Activated effector memory CD4-positive, alpha-beta T cell treated with anti-CD3 and anti-CD28 coated beads, Interleukin-2, amount 50 U/mL, for 16 hours (primary cell): ENCODE results near the gene PARVA.
"Not testable (repeated sequence)": the region's sequence is repeated elsewhere in the genome, so short reads cannot be mapped to it uniquely, and the experiment has no call there.

Experiments
- DNase-seq: peaks from one replicate; pipeline ENCODE4 v3.0.0-alpha.2; 2020

The PARVA gene

DNA sequence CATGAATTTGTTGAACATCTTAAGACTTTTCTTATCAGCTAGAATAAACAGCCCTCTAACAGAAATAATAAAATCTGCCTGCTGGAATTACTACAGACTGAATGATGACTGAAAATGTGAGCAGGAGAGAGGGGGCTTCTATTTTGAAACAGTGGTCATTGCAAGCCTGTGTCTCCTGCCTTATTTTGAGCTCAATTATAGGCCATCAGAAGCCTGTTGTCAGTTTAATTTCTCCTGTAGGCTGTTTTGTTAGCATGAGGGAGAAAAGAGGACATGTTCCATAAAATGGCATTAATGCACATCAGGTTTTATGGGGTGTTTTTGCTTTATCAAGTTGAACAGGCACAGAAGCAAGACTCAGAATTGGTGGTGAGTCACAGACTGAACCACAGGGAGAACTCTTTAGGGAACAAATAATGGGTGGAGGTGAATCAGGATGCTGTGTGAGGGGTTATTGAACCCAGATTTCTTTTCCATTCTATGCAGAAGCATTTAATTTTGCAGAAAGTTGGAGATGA is 129.1 kb downstream of the PARVA start:
- no peak for DNase-seq

DNA sequence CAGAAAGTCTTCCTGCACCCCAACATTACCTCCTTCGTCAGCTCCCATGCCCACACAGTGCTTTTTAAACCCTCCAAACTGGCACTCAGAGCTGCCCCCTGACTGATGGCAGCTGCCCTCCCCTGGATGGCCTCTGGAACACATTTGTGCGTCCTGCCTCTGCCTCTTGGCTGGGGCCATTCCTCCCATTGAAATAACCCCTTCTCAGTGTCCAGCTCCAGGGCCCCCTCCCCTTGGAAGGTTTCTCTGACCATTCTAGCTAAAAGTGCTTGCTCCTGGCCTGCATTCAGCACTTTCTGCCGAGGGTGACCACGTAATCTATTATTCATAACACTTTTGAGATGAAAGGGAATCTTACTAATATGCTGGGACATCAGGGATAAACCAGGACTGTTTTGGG is 130.0 kb downstream of the PARVA start:
- DNase-seq = no peak

DNA sequence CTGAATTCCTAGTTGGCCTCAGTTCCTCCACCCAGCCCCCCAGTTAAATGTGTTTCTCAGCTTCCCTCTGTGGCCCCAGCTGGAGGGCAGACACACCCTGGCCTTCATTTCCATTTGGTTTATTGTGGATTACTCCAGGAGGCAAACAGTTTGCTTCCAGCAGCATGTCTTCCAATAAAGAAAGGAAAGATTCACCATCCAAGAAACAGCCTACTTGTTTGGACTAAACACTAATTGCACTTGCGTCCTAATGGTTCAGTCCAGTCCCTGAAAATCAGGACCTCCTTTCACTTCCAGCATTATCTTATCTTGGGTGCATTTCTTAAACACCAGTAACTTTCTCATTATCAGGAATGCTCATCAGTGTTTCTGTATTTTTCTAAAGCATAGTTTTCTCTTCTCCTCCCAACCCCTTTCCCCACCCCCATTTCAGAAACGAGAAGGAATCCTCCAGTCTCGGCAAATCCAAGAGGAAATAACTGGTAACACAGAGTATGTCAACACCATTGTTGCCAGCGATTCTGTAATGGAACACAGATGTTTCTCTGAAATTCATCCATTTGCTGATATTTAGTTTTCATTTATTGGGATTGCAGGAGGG is 130.9 kb downstream of the PARVA start:
- DNase-seq = no peak

DNA sequence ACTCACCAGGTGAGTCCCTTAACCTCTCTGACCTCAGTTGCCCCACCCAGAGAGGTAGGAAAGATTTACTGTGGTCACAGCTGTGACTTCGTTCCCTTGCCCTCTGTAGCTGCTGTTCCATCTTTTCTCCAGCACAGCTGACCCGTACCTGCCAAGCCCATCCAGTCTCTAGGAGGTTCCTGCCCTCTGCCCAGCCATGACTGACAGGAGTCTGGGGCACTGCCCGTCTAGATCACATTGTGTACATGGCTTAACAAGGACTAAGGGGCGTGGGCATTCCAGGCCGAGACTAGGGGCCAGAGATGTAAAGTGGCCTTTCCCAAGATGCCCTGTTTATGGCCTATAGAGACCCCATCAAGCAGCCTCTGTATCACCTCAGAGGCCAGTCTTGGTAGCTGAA is 132.0 kb downstream of the PARVA start:
- DNase-seq = no peak

DNA sequence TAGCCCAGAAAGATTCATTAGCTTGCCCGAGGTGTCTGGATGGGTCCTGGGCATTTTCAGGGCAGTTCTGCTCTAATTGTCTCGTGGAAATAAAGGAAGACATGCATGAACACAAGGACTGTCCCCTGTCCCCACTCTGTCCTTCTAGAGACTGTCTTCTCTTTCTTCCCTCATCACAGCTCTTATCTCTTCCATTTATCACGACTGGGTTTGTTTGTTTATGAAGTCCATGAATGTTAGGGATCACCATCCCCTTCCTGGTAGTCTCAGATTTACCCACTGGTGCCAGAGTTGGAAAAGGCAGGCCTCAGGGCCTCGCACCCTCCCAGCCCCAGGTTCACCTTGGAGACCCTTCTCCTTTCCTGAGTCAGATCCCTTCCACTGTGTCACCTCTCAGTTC is 134.8 kb downstream of the PARVA start:
- DNase-seq = no peak

DNA sequence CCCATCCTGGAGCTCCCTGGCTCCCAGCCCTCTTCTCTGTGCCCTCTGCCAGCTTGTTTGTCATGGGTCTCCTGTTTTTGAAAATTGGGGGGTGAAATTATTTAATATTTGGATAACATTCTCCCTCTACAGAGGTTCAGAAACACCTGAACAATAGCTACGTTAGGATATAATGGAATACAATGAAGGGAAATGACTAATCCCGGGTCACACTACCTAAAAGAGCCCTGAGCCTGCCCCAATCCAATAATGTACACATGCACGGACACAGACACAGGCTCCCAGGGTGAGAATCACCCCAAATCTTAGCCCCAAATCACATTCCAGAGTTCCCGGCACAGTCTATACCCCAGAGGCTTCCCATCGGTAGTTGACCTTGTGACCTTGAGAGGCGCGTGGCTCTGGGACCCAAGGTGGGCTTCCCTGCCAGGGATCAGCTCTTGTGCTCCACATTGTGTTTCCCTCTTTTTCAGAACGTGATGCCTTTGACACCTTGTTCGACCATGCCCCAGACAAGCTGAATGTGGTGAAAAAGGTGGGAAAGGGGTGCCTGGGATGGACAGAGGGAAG is 135.5 kb downstream of the PARVA start:
- no peak for DNase-seq

DNA sequence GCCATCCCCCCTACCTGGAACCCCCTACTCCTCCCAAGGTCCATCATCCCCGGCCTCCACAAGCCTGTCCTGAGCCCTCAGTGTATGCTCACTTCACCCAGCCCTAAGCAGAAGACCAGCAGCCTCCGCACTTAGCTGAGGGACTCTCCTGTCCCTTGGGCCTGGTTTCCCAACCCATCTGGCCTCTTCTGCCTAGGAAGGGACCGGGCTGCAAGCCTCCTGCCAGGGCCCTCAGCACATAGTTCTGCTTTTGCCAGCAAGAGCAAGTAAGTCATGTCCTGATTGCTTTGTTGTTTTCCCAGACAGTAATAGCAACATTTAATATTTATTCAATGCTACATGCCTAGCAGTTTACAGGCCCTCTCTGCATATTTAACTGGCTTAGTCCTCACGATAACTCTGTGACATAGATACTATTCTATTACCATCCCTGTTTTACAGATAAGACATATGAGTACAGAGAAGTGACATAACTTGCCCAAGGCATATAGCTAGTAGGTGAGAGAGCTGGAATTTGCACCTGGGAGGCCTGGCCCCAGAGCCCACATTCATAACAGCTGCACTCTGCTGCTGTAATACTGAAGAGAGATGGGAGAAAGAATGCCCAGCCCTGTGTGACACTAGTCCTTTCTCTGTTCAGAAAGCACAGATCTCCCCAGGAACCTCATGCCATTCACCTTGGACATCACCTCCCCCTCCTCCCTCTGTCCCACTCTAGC is 139.2 kb downstream of the PARVA start:
- no peak for DNase-seq

DNA sequence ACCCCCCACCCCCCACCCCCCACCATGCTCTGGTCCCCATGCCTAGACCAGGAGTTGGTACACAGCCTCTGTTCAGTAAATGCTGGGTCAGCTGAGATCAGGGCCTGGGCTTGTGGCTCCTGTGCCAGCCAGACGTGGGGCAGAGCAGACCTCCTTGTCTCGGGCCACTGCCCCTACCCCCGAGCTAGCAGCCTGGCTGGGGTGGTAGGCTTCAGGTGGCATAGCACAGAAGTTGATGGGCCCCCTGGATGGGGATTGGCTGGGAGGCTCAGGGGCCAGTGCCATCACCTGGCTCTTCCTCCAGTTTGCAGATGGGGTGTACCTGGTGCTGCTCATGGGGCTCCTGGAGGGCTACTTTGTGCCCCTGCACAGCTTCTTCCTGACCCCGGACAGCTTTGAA is 139.9 kb downstream of the PARVA start:
- DNase-seq = no peak

DNA sequence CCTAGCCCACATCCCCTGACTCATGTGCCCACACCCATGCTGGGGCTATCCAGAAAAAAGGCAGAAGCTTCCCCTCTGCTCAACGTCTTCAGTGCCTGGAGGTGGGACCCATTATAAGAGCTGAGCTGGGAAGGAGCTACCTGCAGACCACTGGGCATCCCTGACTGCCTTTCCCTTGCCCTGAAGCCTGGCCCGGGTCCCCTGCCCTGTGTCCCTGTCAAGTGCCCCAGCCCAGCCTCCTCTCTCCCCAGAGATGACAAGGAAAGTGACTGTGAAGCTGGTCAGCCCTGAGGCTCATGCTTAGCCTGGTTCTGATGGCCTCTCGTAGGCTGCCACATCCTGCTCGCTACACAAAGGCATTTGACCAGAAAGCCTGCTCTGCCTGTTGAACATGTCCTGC is 140.4 kb downstream of the PARVA start:
- DNase-seq = no peak

DNA sequence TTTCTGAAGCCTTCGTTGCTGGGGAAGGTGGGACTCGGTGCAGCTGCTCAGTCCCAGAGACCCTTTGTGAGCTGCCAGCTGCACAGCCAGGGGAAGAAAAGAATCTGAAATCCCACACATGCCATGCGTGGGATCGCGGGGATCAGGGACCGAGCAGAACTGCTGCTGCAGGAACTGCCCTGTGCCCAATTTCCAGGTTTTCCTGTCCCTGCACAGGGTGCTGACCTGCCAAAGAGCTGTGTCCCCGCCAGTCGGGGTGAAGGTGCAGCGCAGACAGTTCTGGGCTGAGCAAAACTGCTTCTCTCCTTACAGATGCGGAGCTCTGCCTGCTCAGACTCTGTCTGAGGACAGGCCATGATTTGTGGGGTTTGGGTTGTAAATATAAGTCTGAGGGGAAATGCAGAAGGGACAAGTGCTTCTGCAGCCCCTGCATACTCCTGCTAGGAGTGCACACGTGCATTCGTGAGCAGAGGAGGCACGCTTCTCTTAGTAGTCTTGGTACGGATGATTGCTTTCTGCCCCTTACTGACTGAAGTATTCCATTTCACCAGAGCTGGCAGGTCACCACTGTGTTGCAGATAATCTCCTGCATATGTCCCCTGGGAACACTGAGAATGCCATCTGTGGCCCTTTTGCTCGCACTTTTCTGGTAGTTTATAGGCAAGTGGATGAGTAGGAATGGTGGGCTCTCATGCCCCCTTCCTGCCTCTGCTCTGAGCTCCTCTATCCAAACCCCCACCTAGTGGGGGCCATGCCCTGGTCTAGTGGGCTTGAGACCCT is 141.4 kb downstream of the PARVA start:
- DNase-seq = no peak

DNA sequence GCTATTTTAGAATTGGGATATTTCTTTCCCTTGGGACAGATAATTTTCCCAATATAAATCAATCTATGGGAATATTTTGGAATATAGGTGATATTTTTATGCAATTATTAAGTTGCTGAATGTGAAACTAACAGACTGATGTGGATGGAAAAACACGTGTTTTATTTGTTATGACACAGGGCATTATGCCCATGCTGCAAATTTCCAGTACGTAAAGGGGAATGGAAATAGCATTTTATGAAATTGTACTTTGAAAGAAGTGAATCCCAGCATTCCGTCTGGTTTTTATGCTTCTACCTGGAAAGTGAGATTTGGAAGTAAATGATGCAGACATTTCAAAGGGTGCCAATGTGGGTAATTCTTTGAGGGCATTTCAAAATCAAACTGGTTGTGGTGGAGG is 142.7 kb downstream of the PARVA start:
- no peak for DNase-seq

DNA sequence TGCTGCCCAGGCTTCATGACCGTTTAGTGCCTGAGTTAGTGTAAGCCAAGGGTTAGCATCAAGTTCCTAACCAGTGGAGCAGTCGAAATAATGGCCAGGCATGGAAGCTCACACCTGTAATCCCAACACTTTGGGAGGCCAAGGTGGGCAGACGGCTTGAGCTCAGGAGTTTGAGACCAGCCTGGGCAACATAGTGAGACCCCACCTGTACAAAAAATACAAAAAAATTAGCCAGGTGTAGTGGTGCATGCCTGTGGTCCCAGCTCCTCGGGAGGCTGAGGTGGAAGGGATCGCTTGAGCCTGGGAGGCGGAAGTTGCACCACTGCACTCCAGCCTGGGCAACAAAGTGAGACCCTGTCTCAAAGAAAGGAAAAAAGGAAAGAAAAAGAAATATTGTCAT is 143.2 kb downstream of the PARVA start:
- not testable (repeated sequence) for DNase-seq

DNA sequence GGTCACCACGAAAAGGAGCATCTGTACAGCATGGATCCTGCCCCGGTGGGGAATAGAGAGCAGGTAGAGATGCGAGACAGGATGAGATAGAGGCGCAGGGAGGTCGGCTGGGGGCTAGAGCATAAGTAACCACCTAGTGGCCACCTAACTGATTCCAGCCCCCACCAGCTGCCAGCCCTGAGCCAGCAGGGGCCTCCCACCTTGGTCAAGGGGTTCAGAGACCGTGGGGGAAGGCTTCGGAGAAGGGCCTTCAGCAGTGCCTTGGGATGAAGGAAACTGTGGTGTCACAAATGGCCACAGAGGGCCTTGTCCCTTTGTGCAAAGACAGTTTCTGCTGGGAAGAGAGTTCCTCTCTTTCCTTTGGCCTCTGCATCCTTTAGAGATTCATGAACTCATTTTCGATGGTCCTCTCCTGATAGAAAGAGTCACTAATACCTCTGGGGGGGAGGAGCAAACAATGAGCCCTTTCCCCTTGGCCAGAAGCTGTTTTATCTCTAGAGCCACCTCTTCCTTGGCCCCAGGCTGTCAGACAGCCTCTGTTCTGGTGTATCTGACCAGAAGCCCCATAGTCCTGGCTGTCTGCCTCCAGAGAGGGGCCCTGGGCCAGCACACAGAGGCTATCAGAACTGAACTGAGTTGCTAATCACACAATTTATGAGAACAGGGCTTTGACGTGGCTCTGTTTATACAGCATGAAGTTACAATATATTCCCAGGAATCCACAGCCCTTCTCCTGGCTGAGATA is 146.0 kb downstream of the PARVA start:
- no peak for DNase-seq

DNA sequence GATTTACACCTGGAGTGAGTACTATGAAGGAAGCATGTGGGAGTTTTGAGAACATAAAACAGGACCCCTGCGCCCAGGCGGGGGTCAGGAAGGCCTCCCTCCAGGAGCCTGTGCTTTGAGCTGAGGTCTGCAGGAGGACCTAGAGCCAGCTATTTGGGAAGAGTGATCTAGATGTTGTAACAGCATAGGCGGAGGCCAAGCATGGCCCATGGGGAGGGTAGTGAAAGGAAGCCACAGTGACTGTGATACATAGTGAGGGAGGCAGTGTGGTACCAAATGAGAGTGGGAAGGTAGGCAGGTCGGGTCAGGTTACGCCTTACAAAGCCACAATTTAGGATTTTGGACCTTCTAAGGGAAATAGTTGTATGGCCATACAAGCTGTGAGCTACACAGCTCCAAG is 147.5 kb downstream of the PARVA start:
- no peak for DNase-seq

DNA sequence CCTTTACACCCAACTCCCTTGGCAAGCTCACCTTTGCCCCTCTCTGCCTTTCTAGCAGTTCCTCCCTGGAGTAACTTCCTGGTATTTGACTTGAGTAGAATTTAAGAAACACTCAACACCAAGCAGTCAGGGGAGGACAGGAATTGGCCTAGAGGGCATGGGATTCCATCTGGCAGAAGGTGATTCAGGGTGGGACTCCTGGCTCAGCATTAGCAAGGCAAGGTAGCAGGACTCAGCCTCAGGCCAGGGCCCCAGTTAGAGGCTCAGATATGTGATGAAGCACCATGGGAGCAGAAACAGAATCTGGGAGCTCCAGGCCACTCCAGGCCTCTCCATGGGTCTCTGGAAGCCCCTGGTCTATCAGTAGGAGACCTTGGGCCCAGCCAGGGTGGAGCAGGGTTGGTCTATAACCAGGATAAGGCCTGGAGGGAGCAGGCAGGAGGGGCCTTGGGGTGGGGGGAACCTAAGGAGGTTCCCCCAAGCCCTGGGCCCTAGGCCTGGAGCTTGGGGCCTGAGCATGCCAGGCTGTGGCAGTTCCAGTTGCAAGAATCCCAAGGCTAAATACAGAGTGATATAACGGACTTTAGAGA is 148.2 kb downstream of the PARVA start:
- no peak for DNase-seq

DNA sequence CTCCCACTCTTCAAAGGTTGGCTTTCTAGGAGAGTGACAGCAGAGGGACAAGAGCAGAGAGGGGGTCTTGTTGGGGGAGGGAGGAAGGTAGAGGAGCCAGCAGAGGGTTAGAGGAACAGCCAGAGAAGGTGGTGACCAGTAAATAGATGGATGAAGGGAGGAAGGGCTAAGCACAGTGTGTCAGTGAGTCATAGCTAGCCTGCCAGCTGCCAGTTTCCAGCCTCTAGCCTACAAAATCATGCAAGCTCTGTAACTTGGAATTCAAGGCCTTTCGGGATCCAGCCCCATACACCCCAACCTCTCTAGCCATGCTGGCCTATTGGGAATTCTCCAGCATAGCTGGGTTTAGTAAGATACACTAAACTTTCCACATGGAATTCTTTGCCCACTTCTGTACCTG is 149.4 kb downstream of the PARVA start:
- no peak for DNase-seq

DNA sequence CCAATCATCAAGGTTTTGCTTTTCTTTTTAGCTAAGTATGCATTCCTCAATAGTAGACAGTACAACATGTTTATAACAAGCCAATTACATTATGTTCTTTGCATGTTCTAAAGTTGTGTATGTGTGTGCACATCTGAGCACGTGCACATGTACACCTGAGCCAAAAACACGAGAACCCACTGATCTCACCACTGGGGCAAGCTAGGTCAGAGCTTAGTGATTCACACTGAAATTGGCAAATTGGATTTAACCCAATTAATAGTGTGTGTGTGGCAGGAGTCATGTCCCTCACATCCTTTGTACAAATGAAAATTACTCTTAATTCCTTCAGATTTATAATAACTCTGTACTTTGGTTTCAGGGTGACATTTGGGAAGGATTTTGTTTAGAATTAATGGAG is 151.1 kb downstream of the PARVA start:
- no peak for DNase-seq

DNA sequence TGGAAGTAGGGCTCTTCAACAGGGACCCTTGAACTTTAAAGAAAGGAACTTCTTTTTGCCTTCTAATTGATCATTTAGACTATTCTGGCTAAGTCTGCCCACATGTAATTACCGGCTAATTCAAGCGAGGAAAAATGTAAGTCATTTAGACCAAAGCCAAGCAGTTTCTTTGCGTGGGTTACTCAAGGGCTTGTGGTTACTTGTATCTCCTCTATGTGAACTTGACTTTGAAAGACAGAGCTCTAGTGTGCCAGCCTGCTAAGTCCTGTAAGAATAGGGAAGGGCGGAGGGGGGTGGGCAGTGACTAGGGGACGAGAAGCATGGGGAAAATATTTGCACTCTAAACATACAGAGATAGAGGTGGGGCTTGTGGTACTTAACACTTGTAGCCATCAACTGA is 151.7 kb downstream of the PARVA start:
- no peak for DNase-seq

DNA sequence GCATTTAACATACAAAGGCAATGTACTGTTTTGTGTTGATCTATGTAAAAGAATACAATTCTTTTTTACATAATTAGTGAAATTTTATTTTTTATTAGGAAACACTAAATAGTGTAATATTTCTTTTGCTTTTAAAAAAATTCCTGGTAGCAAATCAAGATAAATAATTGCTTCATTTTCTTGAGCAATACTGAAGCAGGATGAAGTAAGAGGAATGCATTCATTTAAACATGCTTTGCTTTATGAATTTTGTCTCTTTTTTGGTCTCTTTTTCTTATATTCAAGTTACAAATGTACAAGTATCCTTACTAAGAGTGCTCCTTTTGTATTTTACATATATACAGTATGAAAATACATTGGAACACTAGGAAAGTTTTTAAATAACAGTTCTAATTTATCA is 152.4 kb downstream of the PARVA start:
- no peak for DNase-seq

DNA sequence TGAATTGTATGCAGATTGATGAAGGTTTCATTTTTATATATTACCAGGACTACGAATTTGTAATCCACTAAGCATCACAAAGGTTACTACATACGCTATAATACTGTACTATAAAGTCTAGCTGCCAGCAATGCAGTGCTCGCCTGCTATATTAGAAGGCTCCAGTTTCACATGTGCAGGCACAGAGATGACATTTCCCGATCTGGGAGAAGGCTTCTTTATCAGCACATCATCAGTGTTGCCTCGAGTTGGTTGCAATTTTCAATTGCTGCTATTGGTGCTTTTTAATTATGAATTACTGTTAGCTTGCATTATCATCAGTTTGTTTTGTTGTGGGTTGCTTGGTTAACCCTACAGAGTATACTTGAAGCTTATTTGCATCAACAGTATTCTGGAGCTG is 153.6 kb downstream of the PARVA start:
- DNase-seq = no peak

DNA sequence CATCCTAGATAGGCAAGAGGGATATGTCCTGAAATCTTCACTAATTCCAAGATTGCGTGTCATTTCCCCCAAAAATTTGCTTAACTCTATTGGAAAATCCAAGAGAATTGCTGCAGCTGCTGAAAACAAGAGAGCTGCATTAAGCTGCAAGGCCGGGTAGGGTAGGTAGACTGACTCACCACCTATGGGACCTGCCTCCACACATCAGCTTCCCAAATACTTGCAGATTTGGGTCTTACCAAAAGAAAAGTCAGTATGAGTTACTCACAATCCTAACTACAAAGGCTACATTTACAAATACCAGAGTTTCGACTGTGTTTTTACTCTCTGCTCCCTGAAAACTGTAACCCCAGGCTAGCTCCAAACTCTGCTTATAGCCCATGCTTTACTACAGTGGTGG is 154.3 kb downstream of the PARVA start:
- no peak for DNase-seq

DNA sequence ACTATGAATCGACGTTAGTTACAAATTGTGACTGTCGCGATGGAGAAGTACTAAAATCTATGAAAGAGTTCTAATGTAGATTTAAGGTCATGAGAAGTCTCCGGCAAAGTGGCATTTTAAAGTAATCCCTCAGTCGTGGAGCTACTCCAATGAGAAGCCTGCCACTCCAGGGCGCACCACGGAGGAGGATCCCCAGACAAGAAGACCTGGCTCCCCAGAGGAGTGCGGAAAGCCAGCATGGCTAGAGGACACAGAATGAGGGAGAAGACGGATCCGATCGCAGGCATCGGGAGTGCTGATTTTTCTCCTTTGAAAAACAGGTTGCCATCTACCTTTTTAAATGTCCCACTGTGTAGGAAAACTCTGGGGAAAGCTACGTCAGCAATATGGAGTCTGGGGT is 155.2 kb downstream of the PARVA start:
- DNase-seq = no peak

DNA sequence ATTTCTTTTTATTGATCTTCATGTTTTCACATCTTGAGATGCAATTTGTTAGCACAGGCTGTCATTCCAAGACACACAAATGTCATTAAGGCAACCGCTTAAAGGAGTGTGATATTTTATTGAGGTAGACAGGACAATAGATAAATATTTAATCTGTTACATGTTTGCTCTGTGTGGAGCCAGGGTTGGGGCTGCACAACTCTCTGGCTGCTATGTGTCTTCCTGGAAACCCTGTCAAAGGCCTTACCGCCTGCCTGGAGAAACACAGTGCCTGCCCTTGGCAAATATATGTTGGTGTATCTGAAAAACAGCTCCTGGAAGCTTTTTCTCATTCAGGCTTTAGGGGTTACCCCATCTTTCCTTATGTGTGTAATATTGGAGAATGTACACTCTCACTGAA is 157.2 kb downstream of the PARVA start:
- no peak for DNase-seq
